NCI-H2081 treated with DMSO at 0.1 percent for 48 hours (cell line): ENCODE measurements around the gene RIC8B.

Experiments used
- DNase-seq: peaks from one replicate; lab custom pipeline; 2025; lab: John Stamatoyannopoulos, UW

RIC8B gene

GRCh38 chr12:106801830-106802533, 27.5 kb downstream of the RIC8B start:
- DNase-seq, result no peak

- no peak for DNase-seq
Measured at GRCh38 chr12:106804668-106805067, 30.2 kb downstream of the RIC8B start.

GRCh38 chr12:106814714-106815113, 40.2 kb downstream of the RIC8B start:
- DNase-seq, result no peak

GRCh38 chr12:106815741-106816140, 41.3 kb downstream of the RIC8B start:
- no peak for DNase-seq

GRCh38 chr12:106816231-106816630, 41.7 kb downstream of the RIC8B start:
- no peak for DNase-seq

- DNase-seq, result no peak
Measured at GRCh38 chr12:106819991-106820390, 45.5 kb downstream of the RIC8B start.

GRCh38 chr12:106831699-106832098, 57.2 kb downstream of the RIC8B start:
- no peak for DNase-seq

- DNase-seq, result no peak
Measured at GRCh38 chr12:106837782-106838181, 63.3 kb downstream of the RIC8B start.

GRCh38 chr12:106839333-106839732, 64.9 kb downstream of the RIC8B start:
- no peak for DNase-seq

GRCh38 chr12:106840243-106840642, 65.8 kb downstream of the RIC8B start:
- DNase-seq, result peak; percentile 61

- peak; percentile 45 for DNase-seq
Measured at GRCh38 chr12:106841510-106842302, 67.2 kb downstream of the RIC8B start.

GRCh38 chr12:106845902-106846301, 71.4 kb downstream of the RIC8B start:
- DNase-seq, result no peak

- no peak for DNase-seq
Measured at GRCh38 chr12:106847861-106848260, 73.4 kb downstream of the RIC8B start.

GRCh38 chr12:106851306-106851705, 76.8 kb downstream of the RIC8B start:
- no peak for DNase-seq

GRCh38 chr12:106854723-106855122, 80.2 kb downstream of the RIC8B start:
- DNase-seq, result no peak

- no peak for DNase-seq
Measured at GRCh38 chr12:106855221-106855758, 80.8 kb downstream of the RIC8B start.

GRCh38 chr12:106861984-106862916, 87.8 kb downstream of the RIC8B start:
- no peak for DNase-seq

GRCh38 chr12:106863189-106863588, 88.7 kb downstream of the RIC8B start:
- no peak for DNase-seq

GRCh38 chr12:106865683-106866082, 91.2 kb downstream of the RIC8B start:
- no peak for DNase-seq

GRCh38 chr12:106866426-106867080, 92.1 kb downstream of the RIC8B start:
- no peak for DNase-seq

GRCh38 chr12:106867651-106868050, 93.2 kb downstream of the RIC8B start:
- no peak for DNase-seq
